OCI-LY1 (cell line): ENCODE data around the gene KRTAP1-3.

ENCODE experiments used
- CTCF ChIP-seq: fragments of 200-600 bp; sonication (generic), shearing (Covaris generic); IDR thresholded peaks from 2 replicates; pipeline ENCODE4 v1.5.1; 2017; ENCODE audit warnings: mild to moderate bottlenecking, antibody characterized with exemption, low read length, moderate library complexity, mixed read lengths
- EZH2 ChIP-seq: fragments of 200-600 bp; sonication (generic), shearing (Covaris generic); IDR thresholded peaks from 2 replicates; pipeline ENCODE4 v1.8.0; 2017; ENCODE audit warnings: borderline replicate concordance, mixed run types, mild to moderate bottlenecking, antibody characterized with exemption, low read length, moderate library complexity, mixed read lengths

- TF ChIP-seq CTCF (no peak), EZH2 (no peak)
Measured at GRCh38 chr17:41029633-41030245, 4.9 kb downstream of the KRTAP1-3 start, which contains the start of gene KRTAP1-4.
